ENCODE measurements around the gene ST8SIA6.

- no peak for TF ChIP-seq TAF1 (IDR thresholded peaks at IDR 0.05; ENCODE audit: low read depth)
- TF ChIP-seq REST (IDR thresholded peaks at IDR 0.05; ENCODE audit: low read depth), result no peak
These were observed 10.2 kb upstream of the ST8SIA6 start for GRCh38 chr10:17464545-17464944.
